Activated CD8-positive, alpha-beta memory T cell treated with anti-CD3 and anti-CD28 coated beads, Interleukin-2, amount 10 ng/mL, durations not matched to agents 7 days and 5 days (primary cell): Measurements from ENCODE around the gene CLCA1. TPM values are rescaled to one million over a fixed set of nuclear protein-coding genes. Genes with fewer than 3 reads are reported as not detected.

Experiments
- ATAC-seq: fragments of 150-1000 bp; cut with Tn5 transposase; one replicate; pipeline ENCODE4 v1.10.0; 2021; ENCODE audit warnings: moderate library complexity
- CTCF ChIA-PET: fragments of 350-600 bp; sonication (Branson Sonifier 250); formaldehyde crosslinking; loops from one replicate; lab custom pipeline; 2021; ENCODE audit warnings: antibody characterized with exemption; lab: Charles Lee
- DNase-seq: peaks from one replicate; pipeline ENCODE4 v3.0.0-alpha.2; 2020
- H3K27ac Mint-ChIP-seq: one replicate; pipeline ENCODE4 v1.8.0; 2021; ENCODE audit warnings: mild to moderate bottlenecking, mixed read lengths
- H3K27me3 Mint-ChIP-seq: one replicate; pipeline ENCODE4 v1.8.0; 2021; ENCODE audit warnings: mixed read lengths
- H3K36me3 Mint-ChIP-seq: one replicate; pipeline ENCODE4 v1.8.0; 2021; ENCODE audit warnings: mild to moderate bottlenecking, mixed read lengths
- H3K4me1 Mint-ChIP-seq: one replicate; pipeline ENCODE4 v1.8.0; 2021; ENCODE audit warnings: mixed read lengths
- H3K4me3 Mint-ChIP-seq: one replicate; pipeline ENCODE4 v1.8.0; 2021; ENCODE audit warnings: mild to moderate bottlenecking, moderate library complexity, mixed read lengths
- H3K9me3 Mint-ChIP-seq: one replicate; pipeline ENCODE4 v1.8.0; 2022; ENCODE audit warnings: low read depth, mixed read lengths
- total RNA-seq, 2 experiments: library from RNA; stranded (reverse); gene quantifications; one replicate each; pipeline ENCODE4 v1.2.3, GENCODE V29; 2021

The CLCA1 gene
- total RNA-seq, 2 experiments from 2014 or later: not detected

GRCh38 chr1:86520789-86521521, 52.2 kb downstream of the CLCA1 start:
- CTCF ChIA-PET: interaction anchor here (1.7 to 2.1 kb wide), 2 partner anchors 19 to 21 kb away, joined by 4 to 8 read pairs; no protein-coding TSS in a partner anchor
- Mint-ChIP-seq H3K9me3 (no peaks in the 10 kb centered on the region), H3K27ac (no peak overlapping the region), H3K4me1 (no peaks in the 10 kb centered on the region), H3K36me3 (no peaks in the 10 kb centered on the region), H3K27me3 (no peaks in the 10 kb centered on the region), H3K4me3 (no peak overlapping the region)
- ATAC-seq (no peak), DNase-seq (no peak)

DNA sequence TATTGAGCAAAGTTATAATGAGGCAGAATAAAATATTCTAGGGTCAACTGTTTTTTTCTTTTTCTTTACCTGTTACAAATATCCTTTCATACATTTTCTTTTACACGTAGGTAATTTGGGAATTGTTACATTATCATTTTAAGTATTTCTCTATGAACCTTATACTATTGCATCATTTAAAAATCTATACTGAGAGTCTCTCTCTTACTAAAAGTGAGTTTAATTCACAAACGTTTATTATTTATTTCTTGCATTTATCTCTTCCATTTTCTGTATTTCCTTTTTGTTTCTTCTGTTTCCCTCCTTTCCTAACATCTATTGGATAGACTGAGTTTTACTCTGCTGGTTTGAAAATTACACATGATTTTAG, 52.8 kb downstream of the CLCA1 start:
- CTCF ChIA-PET: interaction anchor here (1.7 kb wide), 1 partner anchor 19 kb away, joined by 4 read pairs; no protein-coding TSS in a partner anchor
- Mint-ChIP-seq H3K36me3 (no peaks in the 10 kb centered on the region), H3K9me3 (no peaks in the 10 kb centered on the region), H3K27ac (no peak overlapping the region), H3K4me1 (no peaks in the 10 kb centered on the region), H3K4me3 (no peak overlapping the region), H3K27me3 (no peaks in the 10 kb centered on the region)
- DNase-seq: no peak
- ATAC-seq: no peak

DNA sequence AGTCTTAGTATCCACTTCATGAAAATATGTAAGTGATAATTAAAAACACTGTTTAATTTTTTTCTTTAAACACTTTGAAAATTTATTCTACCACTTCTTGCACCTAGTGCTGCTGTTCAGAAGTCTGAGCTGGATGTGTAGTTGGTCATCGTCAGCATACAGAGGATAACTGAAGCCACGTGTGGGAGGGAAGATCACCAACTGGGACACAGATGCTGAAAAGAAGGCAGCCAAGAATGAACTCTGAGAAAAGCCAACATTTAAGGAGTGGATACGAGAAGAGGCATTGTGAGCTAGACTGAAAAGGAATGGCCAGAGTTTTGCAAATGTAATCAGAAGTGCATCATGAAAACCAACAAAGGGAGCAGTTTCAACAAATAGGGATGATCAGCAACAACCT, 53.5 kb downstream of the CLCA1 start:
- H3K9me3 Mint-ChIP-seq: no peaks in the 10 kb centered on the region
- no peak overlapping the region for H3K27ac Mint-ChIP-seq
- no peak overlapping the region for H3K4me3 Mint-ChIP-seq
- CTCF ChIA-PET: interaction anchor here (1.1 to 1.7 kb wide), 2 partner anchors 20 to 22 kb away, joined by 3 to 4 read pairs; no protein-coding TSS in a partner anchor
- no peak for ATAC-seq
- no peaks in the 10 kb centered on the region for H3K4me1 Mint-ChIP-seq
- H3K36me3 Mint-ChIP-seq: no peaks in the 10 kb centered on the region
- DNase-seq: no peak
- H3K27me3 Mint-ChIP-seq: no peaks in the 10 kb centered on the region

- CTCF ChIA-PET: no interaction called here
- ATAC-seq: no peak
- Mint-ChIP-seq H3K9me3 (no peaks in the 10 kb centered on the region), H3K4me1 (no peaks in the 10 kb centered on the region), H3K4me3 (no peak overlapping the region), H3K27ac (no peak overlapping the region), H3K27me3 (no peaks in the 10 kb centered on the region), H3K36me3 (no peaks in the 10 kb centered on the region)
- no peak for DNase-seq
Observed at GRCh38 chr1:86523670-86524354, 55.1 kb downstream of the CLCA1 start.

DNA sequence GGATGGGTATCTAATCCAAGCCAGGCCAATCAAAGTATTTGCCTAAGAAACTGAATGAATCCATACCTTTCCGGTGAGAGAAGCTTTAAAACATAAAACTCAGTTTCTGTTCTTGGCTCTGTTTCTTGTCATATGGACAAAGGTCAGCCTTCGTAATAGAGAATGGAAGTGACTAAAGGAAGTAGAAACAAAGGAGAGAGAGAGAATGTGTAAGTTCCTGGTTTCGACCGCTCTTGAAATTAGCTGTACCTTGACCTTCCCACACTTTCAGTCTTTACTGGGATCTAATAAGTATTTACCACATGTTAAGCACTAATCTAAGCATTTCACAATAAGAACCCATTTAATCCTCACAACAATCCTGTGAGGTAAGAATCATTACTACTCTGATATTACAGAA, 58.6 kb downstream of the CLCA1 start:
- CTCF ChIA-PET: no interaction called here
- DNase-seq (no peak), ATAC-seq (no peak)
- no peaks in the 10 kb centered on the region for H3K36me3 Mint-ChIP-seq
- no peaks in the 10 kb centered on the region for H3K4me1 Mint-ChIP-seq
- no peak overlapping the region for H3K27ac Mint-ChIP-seq
- no peaks in the 10 kb centered on the region for H3K27me3 Mint-ChIP-seq
- no peaks in the 10 kb centered on the region for H3K9me3 Mint-ChIP-seq
- no peak overlapping the region for H3K4me3 Mint-ChIP-seq

GRCh38 chr1:86530211-86530845, 61.6 kb downstream of the CLCA1 start:
- no peaks in the 10 kb centered on the region for H3K4me1 Mint-ChIP-seq
- no peak for ATAC-seq
- CTCF ChIA-PET: no interaction called here
- H3K27me3 Mint-ChIP-seq: peaks cover 12% of the 10 kb centered on the region
- no peak overlapping the region for H3K4me3 Mint-ChIP-seq
- H3K9me3 Mint-ChIP-seq: no peaks in the 10 kb centered on the region
- no peak for DNase-seq
- no peak overlapping the region for H3K27ac Mint-ChIP-seq
- no peaks in the 10 kb centered on the region for H3K36me3 Mint-ChIP-seq

DNA sequence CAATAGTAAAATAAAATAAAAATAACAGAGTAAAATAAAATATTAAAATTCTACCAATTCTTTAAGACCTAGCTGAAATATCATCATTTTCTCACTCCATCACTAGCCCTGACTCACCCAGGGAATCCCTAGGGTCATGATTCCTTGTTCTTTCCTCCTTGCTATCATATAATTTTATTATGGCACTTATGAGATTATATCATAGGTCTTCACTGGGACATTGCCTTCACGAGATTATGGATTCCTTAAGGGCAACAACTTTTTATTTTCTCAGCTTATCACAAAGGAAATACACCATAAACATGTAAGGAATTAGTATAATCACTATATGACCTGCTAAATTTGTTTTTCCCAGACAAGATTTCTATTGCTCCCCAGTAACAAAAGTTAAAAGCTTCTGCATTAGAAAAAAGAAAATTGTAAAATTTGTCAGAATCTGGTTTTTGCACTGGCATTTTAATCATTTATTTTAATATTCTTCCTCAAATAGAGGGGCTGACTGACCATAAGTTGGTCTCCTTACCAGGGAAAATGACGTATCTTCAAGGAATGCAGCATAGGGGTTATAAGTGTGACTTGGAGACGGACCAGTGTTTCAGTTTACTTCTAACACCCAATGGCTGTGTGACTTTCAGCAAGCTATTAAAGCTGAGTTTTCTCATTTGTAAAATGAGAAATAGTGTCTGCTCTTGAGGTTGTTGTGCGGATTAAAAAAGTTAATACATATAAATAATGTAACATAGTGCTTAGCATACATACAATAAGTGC, 69.4 kb downstream of the CLCA1 start:
- ATAC-seq (no peak), DNase-seq (no peak)
- Mint-ChIP-seq H3K9me3 (no peaks in the 10 kb centered on the region), H3K36me3 (no peaks in the 10 kb centered on the region), H3K27ac (no peak overlapping the region), H3K4me3 (no peak overlapping the region), H3K27me3 (peaks cover 17% of the 10 kb centered on the region), H3K4me1 (no peaks in the 10 kb centered on the region)
- CTCF ChIA-PET: interaction anchor here (1.9 kb wide), 1 partner anchor 38 kb away, joined by 4 read pairs; no protein-coding TSS in a partner anchor

DNA sequence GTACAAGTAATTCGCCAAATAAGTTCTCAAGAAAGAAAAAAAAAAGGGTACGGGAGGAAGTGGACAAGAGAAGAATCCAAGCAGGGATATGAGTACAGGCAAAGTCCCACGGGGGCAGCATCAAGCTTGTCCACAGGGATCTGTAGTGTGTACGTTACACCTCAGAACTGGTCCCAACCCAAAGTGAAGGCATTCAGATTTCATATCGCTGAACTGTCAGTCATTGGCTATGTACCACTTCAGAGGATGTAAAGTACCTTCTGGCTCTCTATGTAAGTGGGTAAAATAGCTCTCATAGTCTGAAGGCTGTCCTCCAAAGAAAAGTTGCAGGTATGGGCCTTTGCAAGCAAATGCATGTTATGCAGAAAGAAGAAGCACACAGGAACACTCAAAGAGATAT, 70.0 kb downstream of the CLCA1 start:
- peaks cover 20% of the 10 kb centered on the region for H3K27me3 Mint-ChIP-seq
- no peak overlapping the region for H3K27ac Mint-ChIP-seq
- no peak for ATAC-seq
- no peak for DNase-seq
- H3K4me3 Mint-ChIP-seq: no peak overlapping the region
- H3K4me1 Mint-ChIP-seq: no peaks in the 10 kb centered on the region
- no peaks in the 10 kb centered on the region for H3K9me3 Mint-ChIP-seq
- H3K36me3 Mint-ChIP-seq: no peaks in the 10 kb centered on the region
- CTCF ChIA-PET: no interaction called here

DNA sequence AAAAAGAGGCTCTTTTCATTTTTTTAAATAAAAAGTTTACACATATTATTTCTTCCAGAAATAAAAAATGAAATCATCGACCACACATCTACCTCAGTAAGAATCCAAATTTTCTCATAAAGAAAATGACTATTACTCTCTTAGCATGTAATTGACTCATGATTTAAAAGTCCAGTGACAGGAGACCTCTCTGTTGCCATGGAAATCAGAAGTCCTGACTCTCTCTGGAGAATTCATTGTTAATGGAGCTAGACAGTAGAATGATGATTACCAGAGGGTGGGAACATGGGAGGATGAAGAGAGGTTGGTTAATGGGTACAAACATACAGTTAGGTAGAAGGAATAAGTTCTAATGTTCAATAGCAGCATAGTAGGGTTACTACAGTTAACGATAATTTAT, 73.1 kb downstream of the CLCA1 start:
- DNase-seq (no peak), ATAC-seq (no peak)
- no peak overlapping the region for H3K4me3 Mint-ChIP-seq
- peaks cover 10% of the 10 kb centered on the region for H3K27me3 Mint-ChIP-seq
- no peaks in the 10 kb centered on the region for H3K36me3 Mint-ChIP-seq
- no peaks in the 10 kb centered on the region for H3K9me3 Mint-ChIP-seq
- CTCF ChIA-PET: no interaction called here
- no peaks in the 10 kb centered on the region for H3K4me1 Mint-ChIP-seq
- no peak overlapping the region for H3K27ac Mint-ChIP-seq

- H3K27me3 Mint-ChIP-seq: peaks cover 10% of the 10 kb centered on the region
- H3K4me1 Mint-ChIP-seq: no peaks in the 10 kb centered on the region
- no peak for ATAC-seq
- no peaks in the 10 kb centered on the region for H3K36me3 Mint-ChIP-seq
- H3K27ac Mint-ChIP-seq: no peak overlapping the region
- CTCF ChIA-PET: no interaction called here
- DNase-seq: no peak
- H3K4me3 Mint-ChIP-seq: no peak overlapping the region
- no peaks in the 10 kb centered on the region for H3K9me3 Mint-ChIP-seq
Observed at GRCh38 chr1:86542631-86543030, 73.9 kb downstream of the CLCA1 start.

- Mint-ChIP-seq H3K9me3 (no peaks in the 10 kb centered on the region), H3K36me3 (no peaks in the 10 kb centered on the region), H3K4me3 (no peak within 1 kb of the TSS), H3K27me3 (peaks cover 4% of the 10 kb centered on the region), H3K27ac (no peak within 1 kb of the TSS), H3K4me1 (no peaks in the 10 kb centered on the region)
- CTCF ChIA-PET: no interaction called here
- DNase-seq (no peak), ATAC-seq (no peak)
Observed at GRCh38 chr1:86546787-86547221, 78.1 kb downstream of the CLCA1 start, which contains the start of gene CLCA4. Gene CLCA4, plus strand, starts transcription at chr1:86547078. Its CDS starts 42 bp downstream, at chr1:86547120.

GRCh38 chr1:86548839-86549238, 80.1 kb downstream of the CLCA1 start:
- ATAC-seq (no peak), DNase-seq (no peak)
- Mint-ChIP-seq H3K4me1 (no peaks in the 10 kb centered on the region), H3K4me3 (no peak overlapping the region), H3K27me3 (no peaks in the 10 kb centered on the region), H3K27ac (no peak overlapping the region), H3K9me3 (no peaks in the 10 kb centered on the region), H3K36me3 (no peaks in the 10 kb centered on the region)
- CTCF ChIA-PET: no interaction called here
